Measurements from ENCODE around the gene KCTD5.

Gene KCTD5

GRCh38 chr16:2699791-2700600 lies 17.7 kb downstream of the KCTD5 start:
- Histone ChIP-seq H3K27ac (ENCODE audit: low read length) (no peak overlapping the region), H3K9me3 (ENCODE audit: insufficient read depth, low read length, severe bottlenecking) (no peaks in the 10 kb centered on the region), H3K4me1 (ENCODE audit: insufficient read depth, low read length) (no peaks in the 10 kb centered on the region), H3K4me2 (ENCODE audit: insufficient read depth, low read length) (no peak overlapping the region), H3K27me3 (ENCODE audit: insufficient read depth, low read length, poor library complexity) (no peaks in the 10 kb centered on the region), H2AFZ (ENCODE audit: low read depth, low read length) (no peak overlapping the region), H3K36me3 (ENCODE audit: insufficient read depth, low read length) (peaks cover 82% of the 10 kb centered on the region), H4K20me1 (ENCODE audit: insufficient read depth, low read length) (peaks cover 29% of the 10 kb centered on the region), H3K9ac (ENCODE audit: low read depth, low read length) (no peak overlapping the region), H3K79me2 (ENCODE audit: insufficient read depth, low read length) (no peaks in the 10 kb centered on the region), H3K4me3 (ENCODE audit: low read depth in 1 of 2, low read length in 2 of 2) (no peak overlapping the region)
- DNase-seq = no peak
- no peak for TF ChIP-seq EZH2 (IDR thresholded peaks at IDR 0.05; ENCODE audit: borderline replicate concordance, low read depth, low read length, severe bottlenecking)
- no peak for TF ChIP-seq CTCF (IDR thresholded peaks at IDR 0.05; ENCODE audit: borderline replicate concordance, extremely low read depth, low read length, poor library complexity, severe bottlenecking)
- ATAC-seq (ENCODE audit: insufficient read depth, low read depth) = no peak

- Histone ChIP-seq H3K27ac (ENCODE audit: low read length) (no peak overlapping the region), H3K27me3 (ENCODE audit: insufficient read depth, low read length, poor library complexity) (no peaks in the 10 kb centered on the region), H3K9me3 (ENCODE audit: insufficient read depth, low read length, severe bottlenecking) (no peaks in the 10 kb centered on the region), H3K9ac (ENCODE audit: low read depth, low read length) (no peak overlapping the region), H3K36me3 (ENCODE audit: insufficient read depth, low read length) (peaks cover 90% of the 10 kb centered on the region), H3K4me3 (ENCODE audit: low read depth in 1 of 2, low read length in 2 of 2) (no peak overlapping the region), H2AFZ (ENCODE audit: low read depth, low read length) (no peak overlapping the region), H3K4me2 (ENCODE audit: insufficient read depth, low read length) (no peak overlapping the region), H4K20me1 (ENCODE audit: insufficient read depth, low read length) (peaks cover 33% of the 10 kb centered on the region), H3K4me1 (ENCODE audit: insufficient read depth, low read length) (no peaks in the 10 kb centered on the region), H3K79me2 (ENCODE audit: insufficient read depth, low read length) (no peaks in the 10 kb centered on the region)
- DNase-seq (no peak), ATAC-seq (ENCODE audit: insufficient read depth, low read depth) (no peak)
- TF ChIP-seq CTCF (IDR thresholded peaks at IDR 0.05; ENCODE audit: borderline replicate concordance, extremely low read depth, low read length, poor library complexity, severe bottlenecking) (no peak), EZH2 (IDR thresholded peaks at IDR 0.05; ENCODE audit: borderline replicate concordance, low read depth, low read length, severe bottlenecking) (no peak)
Measured at GRCh38 chr16:2700786-2701185, 18.5 kb downstream of the KCTD5 start.

GRCh38 chr16:2701272-2701671 lies 18.9 kb downstream of the KCTD5 start:
- H3K9me3 ChIP-seq (ENCODE audit: insufficient read depth, low read length, severe bottlenecking) = no peaks in the 10 kb centered on the region
- TF ChIP-seq CTCF (IDR thresholded peaks at IDR 0.05; ENCODE audit: borderline replicate concordance, extremely low read depth, low read length, poor library complexity, severe bottlenecking) (no peak), EZH2 (IDR thresholded peaks at IDR 0.05; ENCODE audit: borderline replicate concordance, low read depth, low read length, severe bottlenecking) (no peak)
- DNase-seq (no peak), ATAC-seq (ENCODE audit: insufficient read depth, low read depth) (no peak)
- no peaks in the 10 kb centered on the region for H3K27me3 ChIP-seq (ENCODE audit: insufficient read depth, low read length, poor library complexity)
- H3K36me3 ChIP-seq (ENCODE audit: insufficient read depth, low read length) = peaks cover 95% of the 10 kb centered on the region
- no peak overlapping the region for H3K9ac ChIP-seq (ENCODE audit: low read depth, low read length)
- no peak overlapping the region for H3K4me2 ChIP-seq (ENCODE audit: insufficient read depth, low read length)
- H3K27ac ChIP-seq (ENCODE audit: low read length) = no peak overlapping the region
- no peaks in the 10 kb centered on the region for H3K4me1 ChIP-seq (ENCODE audit: insufficient read depth, low read length)
- H3K4me3 ChIP-seq (ENCODE audit: low read depth in 1 of 2, low read length in 2 of 2) = no peak overlapping the region
- H4K20me1 ChIP-seq (ENCODE audit: insufficient read depth, low read length) = peaks cover 37% of the 10 kb centered on the region
- H2AFZ ChIP-seq (ENCODE audit: low read depth, low read length) = no peak overlapping the region
- no peaks in the 10 kb centered on the region for H3K79me2 ChIP-seq (ENCODE audit: insufficient read depth, low read length)

Data from DND-41 (cell line).